ENCODE measurements around the gene SLC41A1. TPM values are rescaled to one million over a fixed set of nuclear protein-coding genes. Genes with fewer than 3 reads are reported as not detected.

Gene SLC41A1
- total and polyA plus RNA-seq, 7 donors = 19.8 to 87.7 (median 54.1) TPM

DNA sequence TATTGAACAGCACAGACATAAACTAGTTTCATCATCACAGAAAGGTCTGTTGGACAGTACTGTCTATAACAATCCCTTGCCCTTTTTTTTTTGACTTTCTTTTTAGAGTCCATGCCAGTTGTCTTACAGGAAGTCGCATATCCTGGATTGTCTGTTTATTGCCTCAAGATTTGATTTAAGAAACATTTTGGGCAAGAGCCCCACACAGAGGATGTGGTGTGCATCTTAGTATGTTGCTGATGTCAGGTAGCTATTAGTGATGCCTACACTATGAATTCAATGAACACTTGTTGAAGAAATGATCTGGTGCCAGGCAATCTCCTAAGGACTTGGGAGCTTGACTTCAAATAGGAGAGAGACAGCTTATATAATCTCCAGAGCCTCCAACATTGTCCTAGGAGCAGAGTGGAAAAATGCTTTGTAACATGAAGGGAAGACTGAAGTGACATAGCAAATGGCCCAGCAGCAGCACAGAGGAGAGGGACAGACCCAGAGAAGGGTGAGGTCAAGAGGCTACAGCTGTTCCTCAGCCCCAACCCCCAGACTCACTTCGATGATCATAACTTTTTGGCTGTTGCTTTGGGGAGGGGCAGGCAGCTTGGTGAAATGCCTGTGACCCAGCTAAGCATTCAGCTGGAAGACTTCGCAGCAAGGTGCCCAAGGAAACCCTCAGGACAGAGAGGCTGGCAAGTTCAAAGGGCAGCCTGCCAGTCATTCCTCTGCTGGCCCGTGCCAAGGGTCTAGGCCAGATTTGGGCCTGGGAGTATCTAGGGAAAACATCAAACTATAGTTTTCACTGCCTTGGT, 30.2 kb downstream of the SLC41A1 start:
- peak in 2 of 4 donors; percentile 32 to 33 for ATAC-seq
- 36 to 50% (median 38%) methylated on average over 4 of the region's 4 CpGs for WGBS, 3 donors
- peak overlapping the region; percentile 62 for H3K27ac ChIP-seq

GRCh38 chr1:205780335-205780734, 32.7 kb downstream of the SLC41A1 start:
- Histone ChIP-seq H3K27me3 (ENCODE audit: insufficient read depth in 3 of 3, low read length in 2 of 3) (no peaks in the 10 kb centered on the region), H3K27ac (no peak overlapping the region), H3K9me3 (no peaks in the 10 kb centered on the region), H3K4me1 (peaks cover 22% of the 10 kb centered on the region), H3K4me3 (no peak overlapping the region), H3K36me3 (ENCODE audit: insufficient read depth in 1 of 2, low read depth in 1 of 2) (no peaks in the 10 kb centered on the region)
- TF ChIP-seq, protein P1, sequence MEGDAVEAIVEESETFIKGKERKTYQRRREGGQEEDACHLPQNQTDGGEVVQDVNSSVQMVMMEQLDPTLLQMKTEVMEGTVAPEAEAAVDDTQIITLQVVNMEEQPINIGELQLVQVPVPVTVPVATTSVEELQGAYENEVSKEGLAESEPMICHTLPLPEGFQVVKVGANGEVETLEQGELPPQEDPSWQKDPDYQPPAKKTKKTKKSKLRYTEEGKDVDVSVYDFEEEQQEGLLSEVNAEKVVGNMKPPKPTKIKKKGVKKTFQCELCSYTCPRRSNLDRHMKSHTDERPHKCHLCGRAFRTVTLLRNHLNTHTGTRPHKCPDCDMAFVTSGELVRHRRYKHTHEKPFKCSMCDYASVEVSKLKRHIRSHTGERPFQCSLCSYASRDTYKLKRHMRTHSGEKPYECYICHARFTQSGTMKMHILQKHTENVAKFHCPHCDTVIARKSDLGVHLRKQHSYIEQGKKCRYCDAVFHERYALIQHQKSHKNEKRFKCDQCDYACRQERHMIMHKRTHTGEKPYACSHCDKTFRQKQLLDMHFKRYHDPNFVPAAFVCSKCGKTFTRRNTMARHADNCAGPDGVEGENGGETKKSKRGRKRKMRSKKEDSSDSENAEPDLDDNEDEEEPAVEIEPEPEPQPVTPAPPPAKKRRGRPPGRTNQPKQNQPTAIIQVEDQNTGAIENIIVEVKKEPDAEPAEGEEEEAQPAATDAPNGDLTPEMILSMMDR (IDR thresholded peaks at IDR 0.05) = no peak
- 86 to 94% (median 94%) methylated on average over 5 of the region's 5 CpGs for WGBS, 3 donors
- DNase-seq (no peak), ATAC-seq (no peak)
- intact Hi-C loops (cut with DNase I) = no loop called here

More for the DNA sequence above, 30.2 kb downstream of the SLC41A1 start:
- Histone ChIP-seq H3K27me3 (ENCODE audit: insufficient read depth in 3 of 3, low read length in 2 of 3) (no peaks in the 10 kb centered on the region), H3K4me1 (peaks cover 15% of the 10 kb centered on the region), H3K36me3 (ENCODE audit: insufficient read depth in 1 of 2, low read depth in 1 of 2) (no peaks in the 10 kb centered on the region), H3K4me3 (no peak overlapping the region), H3K9me3 (no peaks in the 10 kb centered on the region)
- DNase-seq = no peak
- TF ChIP-seq, protein P1 (IDR thresholded peaks at IDR 0.05) = no peak
- intact Hi-C loops (cut with DNase I) = no loop called here

- H3K27ac ChIP-seq = no peak overlapping the region
- H3K27me3 ChIP-seq (ENCODE audit: insufficient read depth in 3 of 3, low read length in 2 of 3) = no peaks in the 10 kb centered on the region
- WGBS, 3 donors = 88 to 90% (median 89%) methylated on average over 2 of the region's 2 CpGs
- TF ChIP-seq, protein P1 (IDR thresholded peaks at IDR 0.05) = no peak
- no peaks in the 10 kb centered on the region for H3K9me3 ChIP-seq
- no peaks in the 10 kb centered on the region for H3K36me3 ChIP-seq (ENCODE audit: insufficient read depth in 1 of 2, low read depth in 1 of 2)
- H3K4me1 ChIP-seq = peaks cover 16% of the 10 kb centered on the region
- intact Hi-C loops (cut with DNase I) = no loop called here
- DNase-seq = no peak
- peak in 1 of 4 donors; percentile 35 for ATAC-seq
- no peak overlapping the region for H3K4me3 ChIP-seq
Measured at GRCh38 chr1:205777994-205778393, 35.0 kb downstream of the SLC41A1 start.

DNA sequence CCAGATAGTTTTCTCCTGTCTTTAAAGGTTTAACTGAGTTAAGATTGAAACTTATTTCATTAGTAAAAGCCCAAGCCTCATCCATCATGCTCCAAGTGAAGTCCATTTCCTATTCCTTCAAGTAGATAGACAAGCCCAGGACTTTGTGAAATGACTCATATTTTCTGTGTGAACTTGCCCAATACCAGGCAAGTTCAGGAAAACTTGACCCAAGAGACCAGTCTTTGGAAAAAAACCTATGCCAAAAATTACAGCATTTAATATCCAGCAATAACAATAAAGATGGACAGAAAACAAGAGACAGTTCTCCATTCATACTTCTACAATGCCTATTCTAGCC, 37.3 kb downstream of the SLC41A1 start:
- peaks cover 15% of the 10 kb centered on the region for H3K4me1 ChIP-seq
- intact Hi-C loops (cut with DNase I) = no loop called here
- H3K36me3 ChIP-seq (ENCODE audit: insufficient read depth in 1 of 2, low read depth in 1 of 2) = peaks cover 0 to 8% of the 10 kb centered on the region in 2 donors
- DNase-seq = no peak
- H3K27me3 ChIP-seq (ENCODE audit: insufficient read depth in 3 of 3, low read length in 2 of 3) = no peaks in the 10 kb centered on the region
- peak overlapping the region; percentile 60 for H3K27ac ChIP-seq
- TF ChIP-seq, protein P1 (IDR thresholded peaks at IDR 0.05) = no peak
- H3K9me3 ChIP-seq = no peaks in the 10 kb centered on the region
- peak in 3 of 4 donors; percentile 31 to 54 (median 44) for ATAC-seq
- H3K4me3 ChIP-seq = peak overlapping the region; percentile 83
